Measurements from ENCODE around the gene SOX3.

The SOX3 gene

GRCh38 chrX:140492066-140492994, 12.5 kb downstream of the SOX3 start:
- no peak for DNase-seq

- no peak for DNase-seq
Measured at GRCh38 chrX:140480765-140481164, 24.1 kb downstream of the SOX3 start.

GRCh38 chrX:140477987-140478386, 26.9 kb downstream of the SOX3 start:
- DNase-seq = no peak

GRCh38 chrX:140475025-140475424, 29.8 kb downstream of the SOX3 start:
- no peak for DNase-seq

- DNase-seq = no peak
Measured at GRCh38 chrX:140467211-140467610, 37.7 kb downstream of the SOX3 start.

Data from activated CD4-positive, alpha-beta T cell treated with anti-CD3 and anti-CD28 coated beads, Interleukin-2, amount 50 U/mL, for 48 hours (primary cell).